ENCODE data around the gene MYOF.
"Not testable (repeated sequence)": the region's sequence is repeated elsewhere in the genome, so short reads cannot be mapped to it uniquely, and the experiment has no call there.

The MYOF gene

GRCh38 chr10:93386631-93387369, 95.3 kb downstream of the MYOF start:
- no peak for DNase-seq (ENCODE audit: low read depth)

GRCh38 chr10:93385345-93385744, 96.8 kb downstream of the MYOF start:
- DNase-seq (ENCODE audit: low read depth) = no peak

GRCh38 chr10:93384006-93384405, 98.1 kb downstream of the MYOF start:
- no peak for DNase-seq (ENCODE audit: low read depth)

GRCh38 chr10:93383562-93383981, 98.6 kb downstream of the MYOF start:
- DNase-seq (ENCODE audit: low read depth) = no peak

GRCh38 chr10:93379731-93380575, 102.2 kb downstream of the MYOF start:
- DNase-seq (ENCODE audit: low read depth) = no peak

- no peak for DNase-seq (ENCODE audit: low read depth)
Observed at GRCh38 chr10:93378997-93379730, 103.0 kb downstream of the MYOF start.

- no peak for DNase-seq (ENCODE audit: low read depth)
Observed at GRCh38 chr10:93378039-93378438, 104.1 kb downstream of the MYOF start.

GRCh38 chr10:93376372-93377293, 105.5 kb downstream of the MYOF start:
- DNase-seq (ENCODE audit: low read depth) = no peak

- no peak for DNase-seq (ENCODE audit: low read depth)
Observed at GRCh38 chr10:93370961-93371360, 111.2 kb downstream of the MYOF start.

- DNase-seq (ENCODE audit: low read depth) = no peak
Observed at GRCh38 chr10:93369588-93370164, 112.5 kb downstream of the MYOF start.

- DNase-seq (ENCODE audit: low read depth) = no peak
Observed at GRCh38 chr10:93368210-93368609, 113.9 kb downstream of the MYOF start.

GRCh38 chr10:93367664-93368063, 114.5 kb downstream of the MYOF start:
- no peak for DNase-seq (ENCODE audit: low read depth)

GRCh38 chr10:93364966-93365365, 117.2 kb downstream of the MYOF start:
- DNase-seq (ENCODE audit: low read depth) = no peak

- DNase-seq (ENCODE audit: low read depth) = no peak
Observed at GRCh38 chr10:93363891-93364648, 118.1 kb downstream of the MYOF start.

- DNase-seq (ENCODE audit: low read depth) = not testable (repeated sequence)
Observed at GRCh38 chr10:93358398-93358797, 123.7 kb downstream of the MYOF start.

- no peak for DNase-seq (ENCODE audit: low read depth)
Observed at GRCh38 chr10:93357680-93358079, 124.5 kb downstream of the MYOF start.

- no peak for DNase-seq (ENCODE audit: low read depth)
Observed at GRCh38 chr10:93356516-93356915, 125.6 kb downstream of the MYOF start.

- no peak for DNase-seq (ENCODE audit: low read depth)
Observed at GRCh38 chr10:93352638-93353383, 129.3 kb downstream of the MYOF start.

GRCh38 chr10:93346694-93347093, 135.4 kb downstream of the MYOF start:
- no peak for DNase-seq (ENCODE audit: low read depth)

GRCh38 chr10:93346108-93346507, 136.0 kb downstream of the MYOF start:
- no peak for DNase-seq (ENCODE audit: low read depth)

Data from stimulated activated CD8-positive, alpha-beta memory T cell treated with anti-CD3 and anti-CD28 coated beads, Interleukin-12 subunit alpha, Interleukin-12 subunit beta, amount 100 ng/mL, for 4 hours (primary cell).